H1 (cell line): ENCODE results near the gene ACKR1. TPM values are rescaled to one million over a fixed set of nuclear protein-coding genes. Genes with fewer than 3 reads are reported as not detected.

Experiments used
- ASH2L ChIP-seq: fragments of 200-600, 300-600 bp; sonication (generic); IDR thresholded peaks from one replicate; pipeline ENCODE4 v1.7.1; 2017; ENCODE audit warnings: low read length
- BCL11A ChIP-seq, 2 experiments: IDR thresholded peaks; one replicate each; pipeline ENCODE4 v1.6.1; 2011; ENCODE audit warnings: low read depth in 2 of 2, low read length in 2 of 2, mild to moderate bottlenecking in 2 of 2
- GTF2F1 ChIP-seq: IDR thresholded peaks from 2 replicates; pipeline ENCODE4 v1.6.1; 2012; ENCODE audit warnings: low read depth, low read length, improper control_type of control experiment, borderline replicate concordance
- JUN ChIP-seq: IDR thresholded peaks from 2 replicates; pipeline ENCODE4 v1.6.1; 2011; ENCODE audit warnings: low read depth, mild to moderate bottlenecking, improper control_type of control experiment, low read length
- JUND ChIP-seq: IDR thresholded peaks from 2 replicates; pipeline ENCODE4 v1.6.1; 2011; ENCODE audit warnings: mild to moderate bottlenecking, improper control_type of control experiment, low read length
- POLR2A ChIP-seq, 2 experiments: IDR thresholded peaks; 1 replicate in 1 of 2; 2 replicates in 1 of 2; pipeline ENCODE4 v1.6.1; 2011; ENCODE audit warnings: low read depth in 2 of 2, low read length in 2 of 2, mild to moderate bottlenecking in 2 of 2; ENCODE audit errors: control extremely low read depth in 1 of 2
- POU5F1 ChIP-seq: IDR thresholded peaks from 2 replicates; pipeline ENCODE4 v1.6.1; 2011; ENCODE audit warnings: low read depth, mild to moderate bottlenecking, low read length, moderate library complexity
- YY1 ChIP-seq: IDR thresholded peaks from 2 replicates; pipeline ENCODE4 v1.6.1; 2011; ENCODE audit warnings: low read depth, mild to moderate bottlenecking, low read length
- polyA plus RNA-seq, 7 experiments: library from polyadenylated mRNA; depleted of rRNA in 3 of 7; stranded (reverse) in 5 of 7; unstranded in 2 of 7; fragments of >200 nt in 5 of 7; fragments of 200-250 nt in 2 of 7; gene quantifications; 1 replicate in 5 of 7; 2 replicates in 1 of 7; 4 replicates in 1 of 7; pipeline versions ENCODE4 v1.2.1 to v1.2.3, GENCODE V29; 2011 to 2013; ENCODE audit warnings: missing spikeins in 2 of 7, mixed read lengths in 2 of 7
- total RNA-seq: library from RNA; stranded (reverse); fragmentation: NEBNext Ultra II Directional; extraction: Animal tissue kit (Norgen Biotek cat#: 25700); gene quantifications from 2 replicates; pipeline ENCODE4 v1.2.1, GENCODE V29; 2021

Gene ACKR1
- total and polyA plus RNA-seq, 2 of the 8 experiments (the other 6 are each of a cell fraction or from before 2014, with no cell fraction given), result 0.61 to 1.00 TPM

DNA sequence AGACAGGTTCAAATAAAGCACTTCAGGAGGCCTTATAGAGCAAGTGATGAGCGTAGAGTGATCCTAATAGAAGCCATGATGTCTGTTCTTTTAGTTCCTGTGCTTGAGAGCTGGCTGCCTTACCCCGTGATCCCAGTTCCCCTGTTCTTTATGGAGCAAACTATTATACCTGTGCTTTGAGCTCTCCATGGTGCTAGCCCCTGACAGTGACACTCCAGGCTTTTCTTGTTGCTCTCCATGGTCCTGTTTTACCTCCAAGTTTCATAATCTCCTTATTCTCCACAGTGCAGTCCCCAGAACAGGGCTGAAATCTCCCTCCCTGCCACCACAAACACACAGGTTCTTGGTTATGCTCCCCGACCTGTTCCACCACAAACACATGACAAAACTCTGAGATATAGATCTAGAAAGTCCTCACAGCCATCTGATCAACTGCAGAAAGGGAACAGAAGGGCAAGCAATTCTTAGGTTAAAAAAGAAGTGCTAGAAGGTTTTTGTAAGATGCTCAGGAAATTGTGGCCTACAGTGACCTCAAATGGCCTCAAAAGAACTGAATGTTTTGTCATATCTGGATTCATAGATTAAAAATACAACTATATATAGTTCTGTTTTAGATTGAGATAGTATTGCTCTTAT lies 27.3 kb upstream of the ACKR1 start (continued):
- no peak for TF ChIP-seq JUN
- no peak for TF ChIP-seq BCL11A (IDR thresholded peaks at IDR 0.05; ENCODE audit: low read depth in 2 of 2, low read length in 2 of 2)
- TF ChIP-seq YY1, result no peak
- TF ChIP-seq JUND, result no peak
- no peak for TF ChIP-seq POU5F1
- no peak for TF ChIP-seq GTF2F1
- TF ChIP-seq ASH2L, result no peak
- TF ChIP-seq POLR2A (IDR thresholded peaks at IDR 0.05; ENCODE audit: control extremely low read depth in 1 of 2, low read depth in 2 of 2, low read length in 2 of 2), result no peak
